ENCODE data around the gene LIME1. TPM values are rescaled to one million over a fixed set of nuclear protein-coding genes. Genes with fewer than 3 reads are reported as not detected.

The LIME1 gene
- total and polyA plus RNA-seq, 2 of the 8 experiments (the other 6 are each of a cell fraction or from before 2014, with no cell fraction given): 4.5 to 5.9 TPM

- Histone ChIP-seq H3K23me2 (ENCODE audit: low read depth, low read length) (no peaks in the 10 kb centered on the region; the same call in 1 of the 2 replicates), H3K79me2 (ENCODE audit: control insufficient read depth in 1 of 2, insufficient read depth in 2 of 2, low read length in 2 of 2) (no peaks in the 10 kb centered on the region), H2BK120ac (replicated peaks; ENCODE audit: low read depth, low read length) (no peak overlapping the region), H4K5ac (ENCODE audit: insufficient read length, low read depth, low read length) (no peak overlapping the region), H3K23ac (ENCODE audit: insufficient read length) (no peak overlapping the region), H2BK12ac (ENCODE audit: low read depth, low read length) (no peak overlapping the region), H3K4ac (replicated peaks; ENCODE audit: insufficient read length, low read depth, low read length) (no peak overlapping the region), H3K4me1 (replicated peaks in 1 of 4; ENCODE audit: control insufficient read depth in 3 of 4, insufficient read depth in 4 of 4, low read length in 3 of 4) (no peaks in the 10 kb centered on the region), H4K91ac (replicated peaks; ENCODE audit: insufficient read length, low read length) (no peak overlapping the region), H2AK5ac (ENCODE audit: low read depth, low read length) (no peak overlapping the region), H3K9ac (replicated peaks in 1 of 4; ENCODE audit: extremely low read depth in 1 of 4, low read depth in 3 of 4, low read length in 3 of 4) (no peak overlapping the region), H3K27me3 (replicated peaks in 1 of 4; ENCODE audit: control insufficient read depth in 3 of 4, extremely low read depth in 1 of 4, insufficient read depth in 3 of 4, low read length in 3 of 4) (no peaks in the 10 kb centered on the region), H2BK5ac (ENCODE audit: low read depth, low read length) (no peak overlapping the region), H4K20me1 (replicated peaks in 1 of 2; ENCODE audit: control insufficient read depth in 1 of 2, insufficient read depth in 2 of 2, low read length in 2 of 2) (peaks cover 0 to 2% of the 10 kb centered on the region in 2 experiments), H3K27ac (ENCODE audit: low read depth, low read length) (no peak overlapping the region), H3K4me3 (ENCODE audit: extremely low read depth in 1 of 4, insufficient read depth in 2 of 4, low read depth in 3 of 4, low read length in 4 of 4) (no peak overlapping the region), H3K14ac (ENCODE audit: insufficient read length) (no peak overlapping the region), H2AFZ (ENCODE audit: low read length) (no peak overlapping the region), H3K9me3 (ENCODE audit: insufficient read depth in 2 of 2, low read depth in 1 of 2, low read length in 1 of 2) (no peaks in the 10 kb centered on the region), H3K36me3 (ENCODE audit: control insufficient read depth in 2 of 4, insufficient read depth in 4 of 4, low read length in 3 of 4) (peaks cover 0 to 4% (median 1%) of the 10 kb centered on the region in 4 experiments; a peak in 2 of 8 replicates), H4K8ac (ENCODE audit: extremely low read depth, insufficient read depth, low read length) (peak overlapping the region; percentile 35; the same call in 1 of the 2 replicates), H3K18ac (ENCODE audit: extremely low read depth, low read length) (no peak overlapping the region), H3K4me2 (ENCODE audit: insufficient read depth in 1 of 2, low read depth in 2 of 2, low read length in 2 of 2) (no peak overlapping the region), H2BK15ac (ENCODE audit: low read length) (no peak overlapping the region), H3K79me1 (ENCODE audit: low read depth, low read length) (peaks cover 2% of the 10 kb centered on the region; the same call in 1 of the 2 replicates), H2BK20ac (ENCODE audit: low read length) (no peak overlapping the region), H3K56ac (replicated peaks; ENCODE audit: insufficient read length, low read depth, low read length) (no peak overlapping the region)
- 91% methylated on average over 24 of the region's 26 CpGs; no CpG with 5 or more reads in 1 of the 2 experiments for WGBS, 2 experiments (ENCODE audit: extremely low coverage in 1 of 2, insufficient coverage in 1 of 2, insufficient read length in 1 of 2, insufficient replicate concordance in 2 of 2, low coverage in 1 of 2, low lambda C conversion rate in 2 of 2, missing lambda C conversion rate in 1 of 2)
- DNase-seq (ENCODE audit: low read depth in 1 of 2, low spot score in 2 of 2): no peak
- CTCF ChIA-PET (ENCODE audit: partially characterized antibody): interaction anchor here (0.7 to 1.0 kb wide), 3 partner anchors 18 to 166 kb away, joined by 3 to 6 read pairs (median 4); no protein-coding TSS in a partner anchor
- no peak for FAIRE-seq
- POLR2A ChIA-PET (ENCODE audit: partially characterized antibody): interaction anchor here (0.6 to 0.7 kb wide), 3 partner anchors 22 to 97 kb away, joined by 3 read pairs; partner anchors contain the start of gene TPD52L2
- TF ChIP-seq CTCF (IDR thresholded peaks at IDR 0.05; ENCODE audit: control extremely low read depth in 1 of 3, insufficient read depth in 1 of 3, low read depth in 1 of 3, low read length in 3 of 3) (no peak), SIRT6 (IDR thresholded peaks at IDR 0.05; ENCODE audit: low read length) (no peak), ASH2L (IDR thresholded peaks at IDR 0.05; ENCODE audit: low read length) (no peak)
Measured at GRCh38 chr20:63768591-63769515, 32.4 kb downstream of the LIME1 start.
